ENCODE measurements around the gene CDON.

Gene CDON

DNA sequence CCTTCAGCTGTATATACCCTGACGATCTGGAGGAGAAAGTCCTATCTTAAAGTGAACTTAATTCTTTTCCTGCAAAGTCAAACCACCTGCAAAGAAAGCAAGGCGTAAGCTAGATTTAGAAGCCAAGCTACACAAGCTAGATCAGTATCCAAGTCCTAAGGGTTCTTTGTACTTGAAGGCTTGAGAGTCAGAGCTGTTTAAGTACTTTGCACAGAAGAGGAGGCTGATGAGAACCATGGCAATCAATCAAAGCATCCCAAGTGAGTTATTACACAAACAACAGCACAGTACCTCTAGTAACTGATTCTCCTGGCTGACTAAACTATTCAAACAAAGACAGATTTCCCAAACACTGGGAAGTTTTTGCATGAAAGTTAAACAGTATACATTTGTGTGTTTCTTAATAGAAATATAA lies 1.9 kb downstream of the CDON start:
- peaks cover 7% of the 10 kb centered on the region; the same call in 1 of the 2 replicates for H3K27me3 ChIP-seq (ENCODE audit: insufficient read depth, low read length)
- no peak overlapping the region for H2AFZ ChIP-seq (ENCODE audit: low read length, unreplicated experiment)
- H3K79me2 ChIP-seq (ENCODE audit: control insufficient read depth, insufficient read depth, low read length, unreplicated experiment) = no peaks in the 10 kb centered on the region
- no peaks in the 10 kb centered on the region for H3K36me3 ChIP-seq (ENCODE audit: insufficient read depth, low read length)
- H3K27ac ChIP-seq (ENCODE audit: low read depth, low read length) = no peak overlapping the region
- H3K4me3 ChIP-seq (ENCODE audit: low read depth, low read length) = no peak overlapping the region; the same call in 1 of the 2 replicates
- H3K4me1 ChIP-seq (ENCODE audit: control insufficient read depth, insufficient read depth, low read length, unreplicated experiment) = no peaks in the 10 kb centered on the region

DNA sequence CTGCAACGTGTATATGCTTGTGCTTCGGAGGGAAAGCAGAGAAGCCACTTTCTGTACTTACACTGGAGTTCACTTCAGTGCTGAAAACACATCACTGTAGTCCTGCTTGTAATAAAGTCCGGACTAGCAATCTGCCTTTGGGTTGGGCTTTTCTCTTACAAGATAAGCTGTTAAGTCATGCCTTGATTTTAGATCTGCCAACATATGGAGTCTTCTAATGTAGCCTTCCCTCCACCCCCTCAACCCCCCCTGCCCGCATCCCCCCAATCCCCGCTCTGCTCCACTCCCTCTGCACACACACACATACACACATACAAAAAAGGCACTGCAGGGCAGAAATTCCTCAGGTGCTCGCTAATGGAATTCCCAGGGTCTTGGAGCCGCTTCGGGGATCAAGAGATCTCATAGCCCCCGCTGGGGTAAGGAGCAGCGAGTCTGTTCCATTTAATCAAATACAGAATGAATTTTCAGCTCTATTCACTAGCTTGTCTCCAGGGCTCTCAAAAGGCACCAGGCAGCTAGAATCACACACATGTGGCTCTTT lies 3.4 kb downstream of the CDON start:
- H3K36me3 ChIP-seq (ENCODE audit: insufficient read depth, low read length) = no peaks in the 10 kb centered on the region
- no peak overlapping the region for H2AFZ ChIP-seq (ENCODE audit: low read length, unreplicated experiment)
- no peaks in the 10 kb centered on the region for H3K79me2 ChIP-seq (ENCODE audit: control insufficient read depth, insufficient read depth, low read length, unreplicated experiment)
- no peak overlapping the region for H3K4me3 ChIP-seq (ENCODE audit: low read depth, low read length)
- no peaks in the 10 kb centered on the region for H3K4me1 ChIP-seq (ENCODE audit: control insufficient read depth, insufficient read depth, low read length, unreplicated experiment)
- H3K27ac ChIP-seq (ENCODE audit: low read depth, low read length) = no peak overlapping the region
- H3K27me3 ChIP-seq (ENCODE audit: insufficient read depth, low read length) = peaks cover 2% of the 10 kb centered on the region; the same call in 1 of the 2 replicates

DNA sequence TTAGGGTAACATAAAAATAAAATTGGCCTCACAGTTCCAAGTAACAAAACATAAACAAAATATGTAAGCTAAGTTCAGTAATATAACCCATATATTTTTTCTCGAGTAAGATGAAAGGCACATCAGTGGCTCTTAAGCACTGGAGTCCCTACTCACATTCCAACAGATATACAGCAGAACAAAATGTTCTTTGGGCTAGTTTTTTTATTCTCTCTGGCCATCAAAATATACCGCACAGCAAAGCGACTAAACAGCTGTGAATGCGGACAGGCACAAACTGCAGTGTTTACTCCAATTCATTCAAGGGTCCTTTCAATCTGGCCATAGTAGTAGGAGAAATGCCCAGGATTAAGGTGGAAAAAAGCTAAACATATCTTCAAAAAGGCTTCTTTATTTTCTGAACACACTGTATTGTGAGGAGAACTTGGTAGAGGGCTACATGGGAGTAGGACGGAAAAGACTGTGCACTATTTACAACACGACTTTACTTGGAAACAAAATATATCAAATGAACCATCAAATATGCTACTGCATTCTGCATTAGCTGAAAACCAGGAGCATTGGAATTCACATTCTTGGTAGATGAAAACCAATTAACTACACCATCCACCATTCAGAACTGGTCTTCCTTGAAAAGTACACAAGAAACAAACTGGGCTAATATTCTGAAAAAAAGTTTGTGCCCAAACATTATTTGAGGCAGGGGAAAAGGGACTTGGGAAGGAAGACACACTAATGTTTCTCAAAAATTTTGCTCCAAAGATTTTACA lies 4.4 kb downstream of the CDON start:
- Histone ChIP-seq H3K4me1 (ENCODE audit: control insufficient read depth, insufficient read depth, low read length, unreplicated experiment) (no peaks in the 10 kb centered on the region), H3K79me2 (ENCODE audit: control insufficient read depth, insufficient read depth, low read length, unreplicated experiment) (no peaks in the 10 kb centered on the region), H3K36me3 (ENCODE audit: insufficient read depth, low read length) (no peaks in the 10 kb centered on the region), H2AFZ (ENCODE audit: low read length, unreplicated experiment) (no peak overlapping the region), H3K27me3 (ENCODE audit: insufficient read depth, low read length) (no peaks in the 10 kb centered on the region; the same call in 1 of the 2 replicates), H3K27ac (ENCODE audit: low read depth, low read length) (no peak overlapping the region), H3K4me3 (ENCODE audit: low read depth, low read length) (no peak overlapping the region)

DNA sequence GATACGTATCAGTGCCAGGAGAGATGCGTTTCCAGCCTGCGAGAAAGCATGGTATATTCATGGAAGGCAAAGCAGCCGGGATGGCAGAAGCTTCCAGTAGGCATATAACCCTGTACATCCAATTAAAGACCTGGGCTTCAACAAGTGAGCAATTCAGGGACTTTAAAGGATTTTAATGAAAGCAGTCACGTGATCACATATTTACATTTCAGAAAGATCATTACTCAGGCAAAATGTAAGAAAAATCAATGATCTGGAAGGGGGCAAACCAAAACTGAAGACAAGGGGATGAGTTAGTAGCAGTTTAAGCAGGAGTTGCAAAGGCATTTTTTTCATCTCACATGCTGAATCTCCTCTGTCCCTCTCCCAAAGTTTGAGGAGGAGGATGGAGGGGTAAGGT lies 7.8 kb downstream of the CDON start:
- H3K79me2 ChIP-seq (ENCODE audit: control insufficient read depth, insufficient read depth, low read length, unreplicated experiment) = no peaks in the 10 kb centered on the region
- no peak overlapping the region for H3K27ac ChIP-seq (ENCODE audit: low read depth, low read length)
- no peaks in the 10 kb centered on the region for H3K27me3 ChIP-seq (ENCODE audit: insufficient read depth, low read length)
- H3K4me1 ChIP-seq (ENCODE audit: control insufficient read depth, insufficient read depth, low read length, unreplicated experiment) = no peaks in the 10 kb centered on the region
- H3K4me3 ChIP-seq (ENCODE audit: low read depth, low read length) = no peak overlapping the region
- no peaks in the 10 kb centered on the region for H3K36me3 ChIP-seq (ENCODE audit: insufficient read depth, low read length)
- no peak overlapping the region for H2AFZ ChIP-seq (ENCODE audit: low read length, unreplicated experiment)

DNA sequence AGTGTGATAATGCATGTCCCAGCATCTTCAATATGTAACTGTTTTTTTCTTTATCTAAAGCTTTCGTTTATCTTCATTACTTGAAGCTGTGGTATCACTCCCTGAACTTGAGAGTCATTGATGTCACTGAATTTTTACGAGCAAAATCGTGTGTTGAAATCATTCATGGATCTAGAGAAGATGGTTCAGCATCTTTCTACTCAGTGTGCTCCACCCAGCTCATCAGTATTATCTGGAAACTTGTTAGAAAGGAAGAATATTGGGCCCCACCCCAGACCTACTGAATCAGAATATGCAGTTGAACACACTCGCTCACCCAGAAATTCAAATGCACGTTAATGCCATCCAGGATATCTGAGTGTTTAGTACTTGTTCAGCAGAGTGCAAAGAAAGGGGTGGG lies 8.3 kb downstream of the CDON start:
- H3K27me3 ChIP-seq (ENCODE audit: insufficient read depth, low read length) = no peaks in the 10 kb centered on the region
- no peaks in the 10 kb centered on the region for H3K36me3 ChIP-seq (ENCODE audit: insufficient read depth, low read length)
- no peaks in the 10 kb centered on the region for H3K79me2 ChIP-seq (ENCODE audit: control insufficient read depth, insufficient read depth, low read length, unreplicated experiment)
- no peak overlapping the region for H3K4me3 ChIP-seq (ENCODE audit: low read depth, low read length)
- no peaks in the 10 kb centered on the region for H3K4me1 ChIP-seq (ENCODE audit: control insufficient read depth, insufficient read depth, low read length, unreplicated experiment)
- no peak overlapping the region for H3K27ac ChIP-seq (ENCODE audit: low read depth, low read length)
- no peak overlapping the region for H2AFZ ChIP-seq (ENCODE audit: low read length, unreplicated experiment)

DNA sequence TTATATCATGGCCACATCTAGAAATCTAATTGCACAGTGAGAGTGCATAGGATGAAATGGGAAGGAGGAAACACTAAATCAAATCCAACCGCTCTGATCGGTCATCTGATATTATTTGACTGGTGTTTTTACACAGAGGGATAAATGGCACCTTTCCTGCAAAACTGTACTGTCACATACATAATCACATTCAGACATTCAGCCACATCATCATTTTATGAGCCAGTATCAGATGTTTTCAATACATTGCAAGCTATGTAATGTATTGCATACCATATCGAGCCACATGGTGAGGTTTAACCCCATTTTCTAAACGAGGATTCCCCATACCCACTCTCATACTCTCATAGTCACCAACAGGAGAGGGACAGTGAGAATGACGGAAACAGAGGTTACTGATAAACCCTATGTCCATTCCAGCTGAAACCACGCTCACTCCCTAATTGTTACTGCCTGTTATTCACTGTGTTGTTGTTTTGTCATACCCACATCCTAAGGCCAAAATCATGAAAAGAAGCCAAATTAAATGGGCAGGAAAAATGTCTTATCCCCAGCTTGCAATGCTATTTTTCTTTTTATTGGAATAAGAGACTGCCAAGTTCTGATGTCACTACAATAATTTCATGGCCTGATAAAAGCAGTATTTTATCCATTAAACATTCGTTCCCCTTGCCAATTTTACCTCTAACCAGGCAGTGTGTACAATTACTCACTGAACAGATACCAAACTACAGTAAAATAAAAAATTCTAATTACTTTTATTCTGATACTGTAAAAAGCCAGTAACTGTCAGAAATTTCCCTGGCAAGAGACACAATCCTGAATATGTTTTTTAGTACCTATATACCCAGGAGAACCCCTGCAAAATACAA lies 9.0 kb downstream of the CDON start:
- H3K79me2 ChIP-seq (ENCODE audit: control insufficient read depth, insufficient read depth, low read length, unreplicated experiment) = no peaks in the 10 kb centered on the region
- no peaks in the 10 kb centered on the region for H3K4me1 ChIP-seq (ENCODE audit: control insufficient read depth, insufficient read depth, low read length, unreplicated experiment)
- no peak overlapping the region for H3K27ac ChIP-seq (ENCODE audit: low read depth, low read length)
- no peak overlapping the region for H2AFZ ChIP-seq (ENCODE audit: low read length, unreplicated experiment)
- no peak overlapping the region for H3K4me3 ChIP-seq (ENCODE audit: low read depth, low read length)
- H3K27me3 ChIP-seq (ENCODE audit: insufficient read depth, low read length) = no peaks in the 10 kb centered on the region
- H3K36me3 ChIP-seq (ENCODE audit: insufficient read depth, low read length) = no peaks in the 10 kb centered on the region

DNA sequence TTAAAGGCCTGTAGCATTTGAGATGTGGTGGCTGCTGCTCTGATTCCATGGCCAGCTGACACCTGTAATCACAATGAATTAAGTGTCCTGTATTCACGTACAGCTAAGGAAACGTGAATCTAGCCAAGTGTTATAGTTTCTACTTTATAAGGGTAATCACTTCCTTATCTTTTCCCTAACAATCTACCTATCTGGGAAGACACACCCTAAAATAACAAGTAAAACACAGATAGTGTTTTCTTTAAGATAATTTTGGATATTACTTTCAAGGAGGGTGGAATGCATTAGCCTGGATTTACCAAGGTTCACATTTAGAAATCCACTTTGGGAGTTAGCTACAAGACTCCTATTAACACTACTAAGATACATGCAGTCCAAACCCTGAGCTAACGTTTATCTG lies 11.5 kb downstream of the CDON start:
- Histone ChIP-seq H3K4me3 (ENCODE audit: low read depth, low read length) (no peak overlapping the region), H3K4me1 (ENCODE audit: control insufficient read depth, insufficient read depth, low read length, unreplicated experiment) (no peaks in the 10 kb centered on the region), H3K27me3 (ENCODE audit: insufficient read depth, low read length) (no peaks in the 10 kb centered on the region), H3K79me2 (ENCODE audit: control insufficient read depth, insufficient read depth, low read length, unreplicated experiment) (no peaks in the 10 kb centered on the region), H2AFZ (ENCODE audit: low read length, unreplicated experiment) (no peak overlapping the region), H3K27ac (ENCODE audit: low read depth, low read length) (no peak overlapping the region), H3K36me3 (ENCODE audit: insufficient read depth, low read length) (no peaks in the 10 kb centered on the region)

DNA sequence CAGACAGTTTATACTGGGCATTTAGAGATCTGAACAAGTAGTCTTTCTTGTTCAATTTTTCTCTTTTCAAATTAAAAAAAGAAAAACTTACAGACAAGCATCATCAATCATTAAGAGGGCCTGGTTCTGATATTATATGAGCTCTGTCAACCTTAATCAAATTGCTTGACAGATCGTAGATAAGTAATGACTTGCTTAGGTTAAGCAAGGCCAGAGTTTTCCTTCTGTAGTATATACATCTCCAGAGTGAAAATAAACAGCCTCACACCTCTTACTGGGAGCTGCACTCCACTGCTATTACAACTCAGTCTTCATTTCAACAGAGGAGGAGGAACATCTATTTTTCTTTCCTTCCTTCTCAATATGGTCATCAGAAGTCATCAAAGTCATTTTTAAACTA lies 13.5 kb downstream of the CDON start:
- Histone ChIP-seq H3K79me2 (ENCODE audit: control insufficient read depth, insufficient read depth, low read length, unreplicated experiment) (no peaks in the 10 kb centered on the region), H3K4me3 (ENCODE audit: low read depth, low read length) (no peak overlapping the region), H3K27ac (ENCODE audit: low read depth, low read length) (no peak overlapping the region), H3K27me3 (ENCODE audit: insufficient read depth, low read length) (no peaks in the 10 kb centered on the region), H3K36me3 (ENCODE audit: insufficient read depth, low read length) (no peaks in the 10 kb centered on the region), H2AFZ (ENCODE audit: low read length, unreplicated experiment) (no peak overlapping the region), H3K4me1 (ENCODE audit: control insufficient read depth, insufficient read depth, low read length, unreplicated experiment) (no peaks in the 10 kb centered on the region)

DNA sequence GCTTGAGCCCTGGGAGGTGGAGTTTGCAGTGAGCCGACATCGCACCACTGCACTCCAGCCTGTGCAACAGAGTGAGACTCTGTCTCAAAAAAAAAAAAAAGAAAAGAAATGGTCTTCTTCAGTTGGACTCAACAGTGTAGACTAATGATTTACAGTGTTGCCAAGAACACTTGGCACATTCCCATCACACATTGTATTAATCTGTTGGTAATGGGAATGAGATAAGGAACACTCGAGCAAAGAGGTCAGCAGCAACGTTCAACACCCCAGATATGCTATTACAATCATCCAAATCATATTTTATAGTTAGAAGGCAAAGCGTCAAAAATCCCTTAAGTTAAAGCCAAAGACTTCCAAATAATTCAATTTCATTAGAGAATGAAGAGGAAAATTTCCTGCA lies 14.5 kb downstream of the CDON start:
- Histone ChIP-seq H2AFZ (ENCODE audit: low read length, unreplicated experiment) (no peak overlapping the region), H3K4me3 (ENCODE audit: low read depth, low read length) (no peak overlapping the region), H3K27ac (ENCODE audit: low read depth, low read length) (no peak overlapping the region), H3K36me3 (ENCODE audit: insufficient read depth, low read length) (no peaks in the 10 kb centered on the region), H3K79me2 (ENCODE audit: control insufficient read depth, insufficient read depth, low read length, unreplicated experiment) (no peaks in the 10 kb centered on the region), H3K4me1 (ENCODE audit: control insufficient read depth, insufficient read depth, low read length, unreplicated experiment) (no peaks in the 10 kb centered on the region), H3K27me3 (ENCODE audit: insufficient read depth, low read length) (no peaks in the 10 kb centered on the region)

DNA sequence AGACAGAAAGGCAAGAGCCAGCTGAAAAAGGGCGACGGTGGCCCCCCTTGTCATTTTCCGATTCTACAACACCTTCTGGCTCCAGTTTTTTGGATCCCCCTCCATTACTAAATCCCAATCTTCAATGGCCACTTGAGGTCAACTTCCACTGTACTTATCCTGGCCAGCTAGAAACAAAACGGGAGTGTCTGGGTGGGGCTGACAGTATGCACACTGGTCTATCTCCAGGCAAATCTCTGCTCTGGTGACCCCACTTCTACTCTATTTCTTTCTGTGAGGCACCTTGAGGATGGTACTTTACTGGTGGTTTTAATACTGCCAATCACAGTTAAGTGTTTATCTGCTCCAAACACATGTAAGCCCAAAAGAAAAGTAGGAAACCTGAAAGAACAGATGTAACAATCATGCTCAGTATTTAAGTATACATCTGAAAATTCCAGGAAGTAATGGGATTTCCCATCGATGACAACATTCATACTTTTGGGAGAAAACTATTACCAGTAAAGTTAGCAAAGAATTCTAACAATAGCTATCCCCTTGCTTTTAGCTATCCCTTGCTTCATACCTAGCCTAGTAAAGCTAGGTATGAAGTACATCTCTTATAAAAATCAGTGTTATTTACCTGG lies 16.0 kb downstream of the CDON start:
- Histone ChIP-seq H3K4me3 (ENCODE audit: low read depth, low read length) (no peak overlapping the region), H3K4me1 (ENCODE audit: control insufficient read depth, insufficient read depth, low read length, unreplicated experiment) (no peaks in the 10 kb centered on the region), H2AFZ (ENCODE audit: low read length, unreplicated experiment) (no peak overlapping the region), H3K36me3 (ENCODE audit: insufficient read depth, low read length) (no peaks in the 10 kb centered on the region), H3K79me2 (ENCODE audit: control insufficient read depth, insufficient read depth, low read length, unreplicated experiment) (no peaks in the 10 kb centered on the region), H3K27me3 (ENCODE audit: insufficient read depth, low read length) (no peaks in the 10 kb centered on the region), H3K27ac (ENCODE audit: low read depth, low read length) (no peak overlapping the region)
